Medulla oblongata (tissue), 1 donor: ENCODE data around the gene RECQL5.
"Not testable (repeated sequence)": the region's sequence is repeated elsewhere in the genome, so short reads cannot be mapped to it uniquely, and the experiment has no call there.

Experiments used
- DNase-seq: peaks from one replicate; pipeline ENCODE4 v3.0.0-alpha.2; 2015; ENCODE audit errors: extremely low spot score

Gene RECQL5

GRCh38 chr17:75616521-75617122 lies 50.3 kb downstream of the RECQL5 start:
- DNase-seq, result no peak

- no peak for DNase-seq
These were observed 51.7 kb downstream of the RECQL5 start for GRCh38 chr17:75615301-75615700.

GRCh38 chr17:75614556-75615270 lies 52.2 kb downstream of the RECQL5 start:
- DNase-seq, result no peak

- no peak for DNase-seq
These were observed 52.9 kb downstream of the RECQL5 start for GRCh38 chr17:75614006-75614405.

- no peak for DNase-seq
These were observed 53.9 kb downstream of the RECQL5 start for GRCh38 chr17:75612906-75613626.

- DNase-seq, result no peak
These were observed 55.0 kb downstream of the RECQL5 start for GRCh38 chr17:75611851-75612429.

- DNase-seq, result no peak
These were observed 56.6 kb downstream of the RECQL5 start for GRCh38 chr17:75610103-75610984.

GRCh38 chr17:75607086-75607485 lies 59.9 kb downstream of the RECQL5 start:
- no peak for DNase-seq

- DNase-seq, result no peak
These were observed 61.2 kb downstream of the RECQL5 start for GRCh38 chr17:75605790-75606189.

GRCh38 chr17:75604034-75604695 lies 62.8 kb downstream of the RECQL5 start:
- DNase-seq, result no peak

GRCh38 chr17:75603123-75603522 lies 63.8 kb downstream of the RECQL5 start:
- DNase-seq, result no peak

GRCh38 chr17:75602644-75603043 lies 64.3 kb downstream of the RECQL5 start:
- DNase-seq, result no peak

- DNase-seq, result peak; percentile 21
These were observed 65.6 kb downstream of the RECQL5 start for GRCh38 chr17:75601057-75601987.

GRCh38 chr17:75596320-75597087 lies 70.5 kb downstream of the RECQL5 start:
- no peak for DNase-seq

- DNase-seq, result no peak
These were observed 71.0 kb downstream of the RECQL5 start for GRCh38 chr17:75595920-75596313.

GRCh38 chr17:75595284-75595919 lies 71.6 kb downstream of the RECQL5 start:
- no peak for DNase-seq

- DNase-seq, result no peak
These were observed 72.3 kb downstream of the RECQL5 start for GRCh38 chr17:75594499-75595283.

- not testable (repeated sequence) for DNase-seq
These were observed 73.5 kb downstream of the RECQL5 start for GRCh38 chr17:75593430-75593829.
